Tibial artery (tissue), 4 donors: ENCODE data around the gene KRT27.
"Not testable (repeated sequence)": the region's sequence is repeated elsewhere in the genome, so short reads cannot be mapped to it uniquely, and the experiment has no call there.

Experiments
- DNase-seq, 2 donors: peaks; one replicate each; pipeline ENCODE4 v3.0.0-alpha.2; 2019
- H3K27ac ChIP-seq, 2 donors: fragments of 200-600 bp; sonication (generic) in 1 of 2; 1 replicate in 1 of 2; 2 replicates in 1 of 2; pipeline ENCODE4 v1.5.1; 2018 to 2019; ENCODE audit warnings: mild to moderate bottlenecking in 1 of 2
- H3K27me3 ChIP-seq, 2 donors: fragments of 200-600 bp; sonication (generic) in 1 of 2; one replicate each; pipeline versions ENCODE4 v1.5.1 to v1.6.0; 2016 to 2019
- H3K36me3 ChIP-seq, 3 donors: fragments of 200-600 bp; sonication (generic) in 2 of 3; one replicate each; pipeline ENCODE4 v1.5.1; 2016 to 2019; ENCODE audit warnings: mild to moderate bottlenecking in 2 of 3
- H3K4me1 ChIP-seq, 4 donors: fragments of 200-600 bp; sonication (generic) in 2 of 4; 1 replicate in 3 of 4; 2 replicates in 1 of 4; pipeline ENCODE4 v1.5.1; 2016 to 2019
- H3K4me3 ChIP-seq, 2 donors: fragments of 200-600 bp; sonication (generic) in 1 of 2; 1 replicate in 1 of 2; 2 replicates in 1 of 2; pipeline ENCODE4 v1.5.1; 2018 to 2019; ENCODE audit warnings: mild to moderate bottlenecking in 2 of 2
- H3K9me3 ChIP-seq, 3 donors: fragments of 200-600 bp; sonication (generic) in 1 of 3; one replicate each; pipeline ENCODE4 v1.5.1; 2016 to 2019
- CTCF ChIP-seq, 2 experiments: fragments of 200-600 bp in 1 of 2; fragments of 450-650 bp in 1 of 2; IDR thresholded peaks; one replicate each; pipeline ENCODE4 v1.5.1; 2017 to 2019; ENCODE audit warnings: antibody characterized with exemption in 2 of 2, mild to moderate bottlenecking in 1 of 2, moderate library complexity in 1 of 2
- intact Hi-C: fragments of 100-400 bp; cut with DNase I; formaldehyde crosslinking; loops from one replicate; pipeline ENCODE4 v1.15.0; 2023; ENCODE audit warnings: low total_unique reads

The KRT27 gene

GRCh38 chr17:40753804-40754203, 28.5 kb downstream of the KRT27 start:
- Histone ChIP-seq H3K27me3 (peaks cover 0 to 19% of the 10 kb centered on the region in 2 donors), H3K4me1 (no peaks in the 10 kb centered on the region), H3K4me3 (no peak overlapping the region), H3K36me3 (no peaks in the 10 kb centered on the region), H3K27ac (no peak overlapping the region), H3K9me3 (no peaks in the 10 kb centered on the region)
- intact Hi-C loops, result no loop called here
- TF ChIP-seq CTCF (IDR thresholded peaks at IDR 0.05), result no peak
- DNase-seq, result no peak

- no peaks in the 10 kb centered on the region for H3K36me3 ChIP-seq
- intact Hi-C loops, result no loop called here
- no peak overlapping the region for H3K27ac ChIP-seq
- no peaks in the 10 kb centered on the region for H3K9me3 ChIP-seq
- no peak overlapping the region for H3K4me3 ChIP-seq
- DNase-seq, result no peak
- no peak for TF ChIP-seq CTCF (IDR thresholded peaks at IDR 0.05)
- no peaks in the 10 kb centered on the region for H3K4me1 ChIP-seq
- H3K27me3 ChIP-seq, result peaks cover 0 to 23% of the 10 kb centered on the region in 2 donors
Measured at GRCh38 chr17:40751065-40751464, 31.3 kb downstream of the KRT27 start.

GRCh38 chr17:40750391-40750790, 32.0 kb downstream of the KRT27 start:
- Histone ChIP-seq H3K27ac (no peak overlapping the region), H3K9me3 (no peaks in the 10 kb centered on the region), H3K36me3 (no peaks in the 10 kb centered on the region), H3K4me3 (no peak overlapping the region), H3K4me1 (no peaks in the 10 kb centered on the region), H3K27me3 (peaks cover 0 to 23% of the 10 kb centered on the region in 2 donors)
- intact Hi-C loops, result no loop called here
- no peak for DNase-seq
- TF ChIP-seq CTCF (IDR thresholded peaks at IDR 0.05), result no peak

- DNase-seq, intact Hi-C loops, H3K4me1 ChIP-seq, H3K36me3 ChIP-seq, H3K27ac ChIP-seq, H3K9me3 ChIP-seq, H3K4me3 ChIP-seq: not testable (repeated sequence)
- H3K27me3 ChIP-seq, result peaks cover 0 to 25% of the 10 kb centered on the region in 2 donors
Measured at GRCh38 chr17:40748666-40749065, 33.7 kb downstream of the KRT27 start.

- TF ChIP-seq CTCF (IDR thresholded peaks at IDR 0.05), result no peak
- peaks cover 0 to 13% of the 10 kb centered on the region in 2 donors for H3K27me3 ChIP-seq
- no peak for DNase-seq
- H3K4me1 ChIP-seq, result no peaks in the 10 kb centered on the region
- no peaks in the 10 kb centered on the region for H3K36me3 ChIP-seq
- no peak overlapping the region for H3K4me3 ChIP-seq
- intact Hi-C loops, result no loop called here
- H3K27ac ChIP-seq, result no peak overlapping the region
- H3K9me3 ChIP-seq, result peaks cover 0 to 13% (median 4%) of the 10 kb centered on the region in 3 donors
Measured at GRCh38 chr17:40738553-40738952, 43.8 kb downstream of the KRT27 start.

GRCh38 chr17:40735016-40735415, 47.3 kb downstream of the KRT27 start:
- no peak overlapping the region for H3K27ac ChIP-seq
- intact Hi-C loops, result no loop called here
- H3K27me3 ChIP-seq, result peaks cover 0 to 13% of the 10 kb centered on the region in 2 donors
- H3K4me3 ChIP-seq, result no peak overlapping the region
- no peaks in the 10 kb centered on the region for H3K36me3 ChIP-seq
- TF ChIP-seq CTCF (IDR thresholded peaks at IDR 0.05), result no peak
- no peaks in the 10 kb centered on the region for H3K9me3 ChIP-seq
- no peak for DNase-seq
- H3K4me1 ChIP-seq, result no peaks in the 10 kb centered on the region
